Peyer's patch (tissue), 4 donors: ENCODE measurements around the gene CLDN16.

ENCODE experiments used
- CTCF ChIP-seq, 6 experiments: fragments of 450-650 bp in 4 of 6; fragments of 200-600 bp in 2 of 6; sonication (generic) in 1 of 6; IDR thresholded peaks; one replicate each; pipeline ENCODE4 v1.5.1; 2017 to 2019; ENCODE audit warnings: antibody characterized with exemption in 6 of 6, mild to moderate bottlenecking in 3 of 6, moderate library complexity in 1 of 6
- POLR2A ChIP-seq, 2 donors: fragments of 450-650 bp; IDR thresholded peaks; one replicate each; pipeline ENCODE4 v1.5.1; 2017; ENCODE audit warnings: antibody characterized with exemption in 2 of 2, mild to moderate bottlenecking in 2 of 2, moderate library complexity in 2 of 2

DNA sequence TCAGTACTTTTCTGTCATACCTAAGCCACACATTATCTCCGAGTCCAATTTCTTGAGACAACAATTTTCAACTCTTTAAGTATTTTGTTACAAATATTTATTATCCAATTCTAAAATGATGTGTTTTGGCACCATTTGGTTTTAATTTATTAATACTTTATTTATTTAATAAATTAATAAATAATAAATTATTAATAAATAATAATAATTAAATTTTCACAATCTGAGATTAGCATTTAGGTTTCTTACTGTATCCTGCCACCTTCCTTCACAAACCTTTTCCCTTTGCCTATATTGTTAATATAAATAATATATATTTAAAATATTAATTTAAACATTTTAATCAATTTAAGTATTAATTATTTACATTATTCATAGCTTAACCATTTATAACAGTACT, 37.9 kb downstream of the CLDN16 start:
- TF ChIP-seq CTCF (IDR thresholded peaks at IDR 0.05), result no peak
- TF ChIP-seq POLR2A (IDR thresholded peaks at IDR 0.05), result no peak
